IMR-90 (cell line): ENCODE data around the gene EHD4.

ENCODE experiments used
- CTCF ChIP-seq: conservative IDR thresholded peaks from 2 replicates; pipeline ENCODE4 v1.5.1; 2012; ENCODE audit warnings: mild to moderate bottlenecking, low read depth, low read length, improper control_type of control experiment
- MAFK ChIP-seq: IDR thresholded peaks from 2 replicates; pipeline ENCODE4 v1.6.1; 2012; ENCODE audit warnings: low read depth, low read length, improper control_type of control experiment
- POLR2A ChIP-seq: IDR thresholded peaks from 2 replicates; pipeline ENCODE4 v1.6.1; 2012; ENCODE audit warnings: mild to moderate bottlenecking, low read depth, low read length
- RAD21 ChIP-seq: IDR thresholded peaks from 2 replicates; pipeline ENCODE4 v1.6.1; 2012; ENCODE audit warnings: low read length, improper control_type of control experiment
- RCOR1 ChIP-seq: IDR thresholded peaks from 2 replicates; pipeline ENCODE4 v1.6.1; 2012; ENCODE audit warnings: mild to moderate bottlenecking, low read length, improper control_type of control experiment; ENCODE audit not compliant: insufficient replicate concordance
- SMC3 ChIP-seq: fragments of 150-350 bp; IDR thresholded peaks from 2 replicates; pipeline ENCODE4 v1.6.1; 2016; ENCODE audit warnings: low read depth, mild to moderate bottlenecking, antibody characterized with exemption, low read length, moderate library complexity

GRCh38 chr15:41971895-41972252, 483 bp downstream of the EHD4 start:
- no peak for TF ChIP-seq CTCF
- no peak for TF ChIP-seq POLR2A
- no peak for TF ChIP-seq RAD21
- TF ChIP-seq RCOR1, result no peak
- TF ChIP-seq SMC3, result no peak
- TF ChIP-seq MAFK, result no peak
